HG02571 (cell line): ENCODE measurements around the gene SLC25A12.
"Not testable (repeated sequence)": the region's sequence is repeated elsewhere in the genome, so short reads cannot be mapped to it uniquely, and the experiment has no call there.

Experiments
- ATAC-seq: cut with Tn5 transposase; IDR thresholded peaks from one replicate; pipeline ENCODE4 v1.9.1; 2021; ENCODE audit warnings: mild to moderate bottlenecking, moderate library complexity; ENCODE audit not compliant: unreplicated experiment

SLC25A12 gene

DNA sequence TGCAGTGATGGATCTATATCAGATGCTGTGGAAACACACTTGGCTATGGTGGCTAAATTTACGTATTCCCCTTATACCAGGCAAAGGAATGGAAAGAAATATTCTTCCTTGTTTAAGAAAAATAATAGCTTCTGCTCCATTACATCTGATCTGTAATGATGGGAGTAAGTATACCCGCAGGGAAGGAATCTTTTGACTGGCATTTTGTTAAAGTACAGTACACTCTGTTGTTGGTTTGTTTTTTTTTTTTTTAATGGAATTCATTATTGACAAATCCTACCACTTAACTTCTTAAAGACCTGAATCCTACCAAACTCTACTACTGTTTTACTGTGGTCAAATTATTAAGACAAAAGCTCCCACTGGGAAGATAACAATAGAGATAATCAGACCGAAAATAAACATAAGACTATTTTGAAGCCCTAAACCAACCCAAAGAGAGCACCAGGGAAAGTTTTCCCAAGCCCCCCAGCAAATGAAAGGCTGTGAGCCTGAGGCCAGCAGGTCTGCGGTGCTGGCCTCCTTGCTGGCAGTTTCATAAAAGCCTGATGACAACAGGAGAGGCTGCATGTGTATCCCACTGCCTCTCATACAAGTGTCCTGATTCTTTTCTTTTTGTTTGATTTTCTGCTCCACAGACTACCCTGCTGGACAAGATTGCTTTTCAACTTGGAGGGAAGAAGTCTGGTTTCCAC lies 101.0 kb downstream of the SLC25A12 start:
- no peak for ATAC-seq

DNA sequence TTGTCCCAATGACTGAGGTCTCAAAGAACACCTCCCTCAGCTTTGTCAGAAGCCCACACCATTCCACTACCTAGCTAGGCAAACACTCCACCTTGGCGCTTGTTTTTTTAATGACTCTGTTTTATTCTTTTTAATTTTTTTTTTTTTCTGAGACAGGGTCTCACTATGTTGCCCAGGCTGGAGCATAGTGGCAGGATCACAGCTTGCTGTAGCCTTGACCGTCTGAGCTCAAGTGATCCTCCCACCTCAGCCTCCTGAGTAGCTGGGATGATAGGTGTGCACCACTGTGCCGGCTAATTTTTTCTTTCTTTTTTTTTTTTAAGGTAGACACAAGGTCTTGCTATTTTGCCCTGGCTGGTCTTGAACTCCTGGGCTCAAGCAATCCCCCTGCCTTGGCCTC lies 101.9 kb downstream of the SLC25A12 start:
- ATAC-seq: no peak

DNA sequence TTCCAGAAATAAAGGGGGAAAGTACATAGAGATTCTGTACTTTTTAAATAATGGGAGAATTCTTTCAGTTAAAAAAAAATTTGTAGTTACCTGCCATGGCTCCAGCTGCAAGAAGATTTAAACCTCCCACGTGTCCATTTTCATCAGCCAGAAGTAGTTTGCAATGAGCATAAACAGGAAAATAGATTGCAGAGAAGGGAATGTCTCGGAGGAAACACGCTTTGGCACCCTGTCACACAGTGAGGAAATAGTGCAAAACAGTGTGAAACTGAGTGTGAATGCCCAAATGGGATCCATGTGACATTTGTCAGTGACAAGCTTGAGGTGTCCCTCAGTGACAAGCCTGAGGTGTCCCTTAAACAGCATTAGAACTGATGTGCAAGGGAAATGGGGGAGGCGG lies 102.7 kb downstream of the SLC25A12 start:
- no peak for ATAC-seq

- ATAC-seq: no peak
Measured at GRCh38 chr2:171789956-171790355, 104.1 kb downstream of the SLC25A12 start.

DNA sequence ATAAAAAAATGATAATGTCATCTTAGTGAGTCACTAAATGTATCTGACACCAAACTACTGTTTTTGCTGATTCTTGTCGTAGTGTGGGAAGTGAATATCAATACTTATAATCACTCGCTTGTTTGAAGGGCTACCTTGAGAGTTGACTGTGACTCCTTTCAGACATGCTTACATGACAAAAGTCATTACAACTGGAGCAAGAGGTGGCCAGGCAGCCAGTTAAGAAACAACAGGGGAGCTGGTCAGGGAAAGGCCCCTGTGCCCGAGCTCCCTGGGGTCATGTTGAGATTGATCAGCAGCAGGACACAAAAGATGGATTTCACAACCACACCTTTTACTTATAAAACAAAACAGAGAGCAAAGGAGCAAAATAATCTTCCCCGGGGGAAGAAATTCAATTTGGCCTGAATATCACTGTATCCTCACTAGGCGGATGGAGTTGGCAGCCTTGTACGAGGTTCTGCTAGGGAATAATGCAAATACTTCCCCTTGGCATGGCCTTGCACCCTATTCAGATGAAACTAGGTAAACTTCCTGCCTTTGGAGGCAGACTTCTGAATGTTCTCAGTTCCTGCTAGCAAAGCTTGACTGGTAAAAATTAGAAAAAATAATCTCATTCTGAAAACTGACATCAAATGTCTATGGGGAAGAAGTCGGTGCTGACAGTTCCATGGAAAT lies 105.6 kb downstream of the SLC25A12 start:
- ATAC-seq: no peak

DNA sequence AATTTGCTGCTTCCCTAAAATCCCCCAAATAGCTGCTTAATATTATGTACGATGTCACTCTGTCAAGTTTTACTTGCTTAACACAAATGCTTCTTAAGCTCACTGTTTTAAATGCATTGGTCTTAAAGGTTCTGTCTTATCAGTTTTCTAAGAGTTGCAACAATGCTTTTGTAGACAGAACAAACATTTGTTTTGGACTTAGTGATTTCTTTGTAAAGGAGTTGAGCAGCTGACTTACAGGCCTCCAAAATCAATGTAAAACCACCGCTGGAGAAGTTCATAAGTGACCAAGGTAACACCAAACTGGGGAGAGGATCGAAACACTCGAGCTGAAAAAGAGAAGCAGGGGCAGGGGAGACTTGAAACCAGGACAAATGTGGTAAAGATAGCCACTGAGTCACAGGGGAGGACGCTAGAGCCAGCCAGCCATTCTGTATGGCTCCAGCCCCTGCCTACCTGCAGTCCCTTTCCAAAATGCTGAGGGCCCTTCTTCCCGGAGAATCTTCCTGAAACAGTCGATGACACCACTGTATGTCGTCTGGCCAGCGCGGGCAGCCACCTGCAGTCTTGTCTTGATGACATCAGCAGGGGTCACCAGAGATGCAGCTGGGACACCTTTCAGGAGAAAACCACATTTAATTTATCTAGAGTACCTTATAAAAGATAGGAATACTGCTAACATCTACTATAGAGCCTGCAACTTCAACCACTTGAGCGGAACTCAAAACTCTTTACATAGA lies 106.5 kb downstream of the SLC25A12 start:
- ATAC-seq: no peak

- ATAC-seq: no peak
Measured at GRCh38 chr2:171785450-171785849, 108.6 kb downstream of the SLC25A12 start.

- no peak for ATAC-seq
Measured at GRCh38 chr2:171778515-171778914, 115.5 kb downstream of the SLC25A12 start.

DNA sequence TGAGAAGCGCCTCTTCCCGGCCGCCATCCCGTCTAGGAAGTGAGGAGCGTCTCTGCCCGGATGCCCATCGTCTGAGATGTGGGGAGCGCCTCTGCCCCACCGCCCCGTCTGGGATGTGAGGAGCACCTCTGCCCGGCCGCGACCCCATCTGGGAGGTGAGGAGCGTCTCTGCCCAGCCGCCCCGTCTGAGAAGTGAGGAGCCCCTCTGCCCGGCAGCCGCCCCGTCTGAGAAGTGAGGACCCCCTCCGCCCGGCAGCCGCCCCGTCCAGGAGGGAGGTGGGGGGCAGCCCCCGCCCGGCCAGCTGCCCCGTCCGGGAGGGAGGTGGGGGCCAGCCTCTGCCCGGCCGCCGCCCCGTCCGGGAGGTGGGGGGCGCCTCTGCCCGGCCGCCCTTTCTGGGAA lies 119.5 kb downstream of the SLC25A12 start:
- not testable (repeated sequence) for ATAC-seq

- ATAC-seq: no peak
Measured at GRCh38 chr2:171772373-171772772, 121.7 kb downstream of the SLC25A12 start.

DNA sequence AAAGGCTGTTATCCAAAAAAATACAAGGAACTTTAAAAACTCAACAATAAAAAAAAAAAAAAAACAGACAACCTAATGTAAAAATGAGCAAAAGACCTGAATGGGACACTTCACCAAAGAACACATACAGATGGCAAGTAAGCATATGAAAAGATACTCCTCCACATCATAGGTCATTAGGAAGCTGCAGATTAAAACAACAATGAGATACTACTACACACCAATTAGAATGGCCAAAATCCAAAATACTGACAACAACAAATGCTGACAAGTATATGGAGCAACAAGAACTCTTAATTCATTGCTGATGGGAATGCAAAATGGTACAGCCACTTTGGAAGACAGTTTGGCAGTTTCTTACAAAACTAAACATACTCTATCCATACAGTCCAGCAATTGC lies 122.6 kb downstream of the SLC25A12 start:
- no peak for ATAC-seq

- no peak for ATAC-seq
Measured at GRCh38 chr2:171763602-171764001, 130.4 kb downstream of the SLC25A12 start.

GRCh38 chr2:171762879-171763573 lies 131.0 kb downstream of the SLC25A12 start:
- ATAC-seq: no peak

GRCh38 chr2:171761176-171761575 lies 132.9 kb downstream of the SLC25A12 start:
- ATAC-seq: not testable (repeated sequence)

- ATAC-seq: not testable (repeated sequence)
Measured at GRCh38 chr2:171758762-171759161, 135.3 kb downstream of the SLC25A12 start.

GRCh38 chr2:171754254-171754939 lies 139.6 kb downstream of the SLC25A12 start:
- no peak for ATAC-seq

DNA sequence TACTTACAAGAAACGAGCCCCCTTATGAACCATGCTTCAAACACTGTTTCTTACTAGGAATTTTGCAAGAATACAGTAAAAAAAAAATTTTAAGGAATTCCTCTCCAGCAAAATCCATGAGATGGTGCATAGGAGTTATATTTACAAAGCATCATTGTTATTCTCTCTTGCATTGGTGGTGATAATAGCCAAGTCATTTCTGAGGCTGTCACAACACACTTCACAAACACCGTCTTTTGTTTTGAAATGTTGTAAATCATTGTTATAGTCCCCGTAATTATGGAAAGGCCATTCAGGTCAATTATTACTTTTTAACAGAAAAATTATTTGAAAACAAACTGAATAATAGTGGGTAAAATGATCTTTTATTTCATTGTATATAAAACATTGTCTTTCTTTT lies 146.7 kb downstream of the SLC25A12 start:
- no peak for ATAC-seq

DNA sequence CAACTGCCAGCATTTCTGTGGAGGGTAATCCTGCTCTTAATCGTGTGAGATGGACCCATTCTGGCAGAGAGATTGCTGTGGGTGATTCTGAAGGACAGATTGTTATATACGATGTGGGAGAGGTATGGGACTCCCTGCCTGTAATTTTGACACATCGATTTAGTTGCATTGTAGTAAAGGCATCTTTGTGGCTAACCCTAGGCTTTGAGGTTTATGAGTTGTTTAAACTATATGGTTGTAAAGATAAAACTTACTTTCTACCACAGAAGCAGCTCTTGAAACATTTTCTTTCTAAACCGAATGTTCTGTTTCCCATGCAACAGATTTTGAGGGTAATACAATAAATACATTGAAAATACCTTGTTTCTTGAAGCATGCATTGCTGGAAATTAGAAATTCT lies 148.2 kb downstream of the SLC25A12 start:
- ATAC-seq: no peak

DNA sequence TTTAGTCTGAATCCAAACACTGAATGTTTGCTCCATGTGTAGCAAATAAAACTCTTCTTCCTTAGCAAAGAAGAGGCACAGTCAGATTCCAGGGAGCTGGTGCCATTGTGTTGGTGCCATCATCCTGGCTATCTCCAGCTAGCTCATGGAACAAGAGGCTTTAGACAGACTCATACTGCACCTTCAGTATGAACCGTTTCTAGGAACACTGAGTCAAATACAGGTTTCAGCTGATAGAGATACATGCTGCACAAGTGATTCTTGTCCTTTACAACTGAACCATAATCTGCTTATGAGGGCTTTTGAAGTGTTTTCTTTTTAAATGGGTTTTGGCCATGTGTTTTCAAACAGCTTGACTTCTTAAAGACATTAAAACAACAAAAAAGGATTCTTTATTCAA lies 148.9 kb downstream of the SLC25A12 start:
- ATAC-seq: no peak

GRCh38 chr2:171742760-171743159 lies 151.3 kb downstream of the SLC25A12 start:
- no peak for ATAC-seq

DNA sequence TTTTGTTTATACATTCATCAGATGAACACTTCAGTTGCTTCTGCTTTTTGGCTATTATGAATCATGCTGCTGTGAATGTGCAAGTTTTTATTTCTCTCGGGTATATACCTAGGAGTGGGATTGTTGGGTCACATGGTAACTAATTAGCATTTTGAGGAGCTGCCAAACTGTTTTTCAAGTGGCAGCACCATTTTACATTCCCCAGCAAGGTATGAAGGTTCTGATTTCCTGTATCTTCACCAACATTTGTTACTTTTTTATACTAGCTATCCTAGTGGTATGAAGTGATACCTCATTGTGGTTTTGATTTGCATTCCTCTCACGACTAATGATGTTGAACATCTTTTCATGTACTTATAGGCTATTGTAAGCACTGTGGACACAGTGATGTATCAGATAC lies 152.9 kb downstream of the SLC25A12 start:
- ATAC-seq: no peak
